GM12873 (cell line): ENCODE data around the gene APOBR.

Experiments
- CTCF ChIP-seq: IDR thresholded peaks from 2 replicates; pipeline ENCODE4 v1.5.1; 2012; ENCODE audit warnings: low read depth, mild to moderate bottlenecking, moderate library complexity, low read length, control low read depth; ENCODE audit not compliant: insufficient read depth; ENCODE audit errors: missing control alignments

The APOBR gene

GRCh38 chr16:28491230-28491969, 3.0 kb upstream of the APOBR start:
- TF ChIP-seq CTCF, result no peak

- no peak for TF ChIP-seq CTCF
These were observed 2.4 kb upstream of the APOBR start, which contains the start of gene CLN3 for GRCh38 chr16:28491970-28492474. TSS of gene CLN3 (minus strand) at chr16:28492074. CDS start at chr16:28491759, 315 bp downstream.

GRCh38 chr16:28492511-28492910, 1.9 kb upstream of the APOBR start:
- TF ChIP-seq CTCF, result no peak

- TF ChIP-seq CTCF, result no peak
These were observed 803 bp downstream of the APOBR start for GRCh38 chr16:28495098-28495793.

GRCh38 chr16:28495795-28496749, 1.6 kb downstream of the APOBR start:
- TF ChIP-seq CTCF, result no peak

- TF ChIP-seq CTCF, result no peak
These were observed 2.4 kb downstream of the APOBR start for GRCh38 chr16:28496844-28497243.
